ENCODE measurements around the gene BCO1.

Gene BCO1

GRCh38 chr16:81238296-81239011, at the start of gene BCO1:
Gene BCO1 (plus strand): TSS chr16:81238689. CDS start chr16:81238909, 220 bp downstream.
- Mint-ChIP-seq H3K4me3 (no peak within 1 kb of the TSS), H3K4me1 (ENCODE audit: low read depth) (peaks cover 3% of the 10 kb centered on the region), H3K27me3 (ENCODE audit: low read depth) (no peaks in the 10 kb centered on the region), H3K36me3 (ENCODE audit: low read depth) (no peaks in the 10 kb centered on the region), H3K9me3 (no peaks in the 10 kb centered on the region), H3K27ac (no peak within 1 kb of the TSS)

GRCh38 chr16:81189100-81189664, 49.3 kb upstream of the BCO1 start:
- no peak overlapping the region for H3K27ac Mint-ChIP-seq
- H3K36me3 Mint-ChIP-seq (ENCODE audit: low read depth): no peaks in the 10 kb centered on the region
- no peak overlapping the region for H3K4me3 Mint-ChIP-seq
- no peaks in the 10 kb centered on the region for H3K27me3 Mint-ChIP-seq (ENCODE audit: low read depth)
- no peaks in the 10 kb centered on the region for H3K4me1 Mint-ChIP-seq (ENCODE audit: low read depth)
- no peaks in the 10 kb centered on the region for H3K9me3 Mint-ChIP-seq

GRCh38 chr16:81190667-81191066, 47.8 kb upstream of the BCO1 start:
- no peak overlapping the region for H3K27ac Mint-ChIP-seq
- H3K36me3 Mint-ChIP-seq (ENCODE audit: low read depth): no peaks in the 10 kb centered on the region
- H3K27me3 Mint-ChIP-seq (ENCODE audit: low read depth): peaks cover 3% of the 10 kb centered on the region
- H3K4me3 Mint-ChIP-seq: no peak overlapping the region
- H3K4me1 Mint-ChIP-seq (ENCODE audit: low read depth): no peaks in the 10 kb centered on the region
- H3K9me3 Mint-ChIP-seq: no peaks in the 10 kb centered on the region

GRCh38 chr16:81195885-81196534, 42.5 kb upstream of the BCO1 start:
- H3K4me1 Mint-ChIP-seq (ENCODE audit: low read depth): no peaks in the 10 kb centered on the region
- no peaks in the 10 kb centered on the region for H3K36me3 Mint-ChIP-seq (ENCODE audit: low read depth)
- H3K9me3 Mint-ChIP-seq: no peaks in the 10 kb centered on the region
- no peak overlapping the region for H3K27ac Mint-ChIP-seq
- no peak overlapping the region for H3K4me3 Mint-ChIP-seq
- H3K27me3 Mint-ChIP-seq (ENCODE audit: low read depth): peaks cover 3% of the 10 kb centered on the region

- Mint-ChIP-seq H3K4me3 (no peak overlapping the region), H3K27ac (no peak overlapping the region)
Observed at GRCh38 chr16:81198635-81199034, 39.9 kb upstream of the BCO1 start.

GRCh38 chr16:81201267-81201666, 37.2 kb upstream of the BCO1 start:
- H3K4me3 Mint-ChIP-seq: no peak overlapping the region
- no peaks in the 10 kb centered on the region for H3K4me1 Mint-ChIP-seq (ENCODE audit: low read depth)
- H3K27ac Mint-ChIP-seq: no peak overlapping the region
- peaks cover 6% of the 10 kb centered on the region for H3K27me3 Mint-ChIP-seq (ENCODE audit: low read depth)
- no peaks in the 10 kb centered on the region for H3K36me3 Mint-ChIP-seq (ENCODE audit: low read depth)
- H3K9me3 Mint-ChIP-seq: no peaks in the 10 kb centered on the region

More at GRCh38 chr16:81198635-81199034, 39.9 kb upstream of the BCO1 start:
- H3K36me3 Mint-ChIP-seq (ENCODE audit: low read depth): no peaks in the 10 kb centered on the region
- H3K9me3 Mint-ChIP-seq: no peaks in the 10 kb centered on the region
- no peaks in the 10 kb centered on the region for H3K4me1 Mint-ChIP-seq (ENCODE audit: low read depth)
- peaks cover 3% of the 10 kb centered on the region for H3K27me3 Mint-ChIP-seq (ENCODE audit: low read depth)

GRCh38 chr16:81204798-81205680, 33.5 kb upstream of the BCO1 start:
- no peak overlapping the region for H3K27ac Mint-ChIP-seq

GRCh38 chr16:81207076-81207475, 31.4 kb upstream of the BCO1 start:
- H3K27ac Mint-ChIP-seq: no peak overlapping the region
- no peak overlapping the region for H3K4me3 Mint-ChIP-seq
- no peaks in the 10 kb centered on the region for H3K9me3 Mint-ChIP-seq
- H3K4me1 Mint-ChIP-seq (ENCODE audit: low read depth): no peaks in the 10 kb centered on the region
- peaks cover 6% of the 10 kb centered on the region for H3K27me3 Mint-ChIP-seq (ENCODE audit: low read depth)
- no peaks in the 10 kb centered on the region for H3K36me3 Mint-ChIP-seq (ENCODE audit: low read depth)

More at GRCh38 chr16:81204798-81205680, 33.5 kb upstream of the BCO1 start:
- Mint-ChIP-seq H3K4me1 (ENCODE audit: low read depth) (no peaks in the 10 kb centered on the region), H3K36me3 (ENCODE audit: low read depth) (no peaks in the 10 kb centered on the region), H3K27me3 (ENCODE audit: low read depth) (peaks cover 6% of the 10 kb centered on the region), H3K4me3 (no peak overlapping the region), H3K9me3 (no peaks in the 10 kb centered on the region)

- Mint-ChIP-seq H3K27ac (no peak overlapping the region), H3K4me3 (no peak overlapping the region), H3K4me1 (ENCODE audit: low read depth) (no peaks in the 10 kb centered on the region), H3K9me3 (no peaks in the 10 kb centered on the region), H3K36me3 (ENCODE audit: low read depth) (no peaks in the 10 kb centered on the region), H3K27me3 (ENCODE audit: low read depth) (no peaks in the 10 kb centered on the region)
Observed at GRCh38 chr16:81210807-81211206, 27.7 kb upstream of the BCO1 start.

- no peaks in the 10 kb centered on the region for H3K27me3 Mint-ChIP-seq (ENCODE audit: low read depth)
- H3K4me1 Mint-ChIP-seq (ENCODE audit: low read depth): no peaks in the 10 kb centered on the region
- H3K36me3 Mint-ChIP-seq (ENCODE audit: low read depth): no peaks in the 10 kb centered on the region
- H3K27ac Mint-ChIP-seq: no peak overlapping the region
- no peak overlapping the region for H3K4me3 Mint-ChIP-seq
- H3K9me3 Mint-ChIP-seq: no peaks in the 10 kb centered on the region
Observed at GRCh38 chr16:81212830-81213465, 25.5 kb upstream of the BCO1 start.

GRCh38 chr16:81214745-81215166, 23.7 kb upstream of the BCO1 start:
- Mint-ChIP-seq H3K4me1 (ENCODE audit: low read depth) (no peaks in the 10 kb centered on the region), H3K9me3 (no peaks in the 10 kb centered on the region), H3K4me3 (no peak overlapping the region), H3K36me3 (ENCODE audit: low read depth) (no peaks in the 10 kb centered on the region), H3K27ac (no peak overlapping the region), H3K27me3 (ENCODE audit: low read depth) (no peaks in the 10 kb centered on the region)

- H3K36me3 Mint-ChIP-seq (ENCODE audit: low read depth): no peaks in the 10 kb centered on the region
- no peaks in the 10 kb centered on the region for H3K27me3 Mint-ChIP-seq (ENCODE audit: low read depth)
- no peaks in the 10 kb centered on the region for H3K9me3 Mint-ChIP-seq
- H3K27ac Mint-ChIP-seq: no peak overlapping the region
- no peak overlapping the region for H3K4me3 Mint-ChIP-seq
- H3K4me1 Mint-ChIP-seq (ENCODE audit: low read depth): no peaks in the 10 kb centered on the region
Observed at GRCh38 chr16:81216114-81216513, 22.4 kb upstream of the BCO1 start.

- Mint-ChIP-seq H3K4me1 (ENCODE audit: low read depth) (no peaks in the 10 kb centered on the region), H3K4me3 (no peak overlapping the region), H3K27ac (no peak overlapping the region), H3K27me3 (ENCODE audit: low read depth) (no peaks in the 10 kb centered on the region), H3K36me3 (ENCODE audit: low read depth) (no peaks in the 10 kb centered on the region), H3K9me3 (no peaks in the 10 kb centered on the region)
Observed at GRCh38 chr16:81216706-81217105, 21.8 kb upstream of the BCO1 start.

GRCh38 chr16:81219151-81219550, 19.3 kb upstream of the BCO1 start:
- H3K4me1 Mint-ChIP-seq (ENCODE audit: low read depth): no peaks in the 10 kb centered on the region
- H3K27ac Mint-ChIP-seq: no peak overlapping the region
- H3K4me3 Mint-ChIP-seq: no peak overlapping the region
- H3K36me3 Mint-ChIP-seq (ENCODE audit: low read depth): no peaks in the 10 kb centered on the region
- H3K27me3 Mint-ChIP-seq (ENCODE audit: low read depth): no peaks in the 10 kb centered on the region
- no peaks in the 10 kb centered on the region for H3K9me3 Mint-ChIP-seq
